DOHH2 (cell line): Measurements from ENCODE around the gene SLC38A9.

Experiments
- H3F3A ChIP-seq: fragments of 200-600 bp; sonication (generic), shearing (Covaris generic); 2 replicates; pipeline ENCODE4 v1.6.0; 2016; ENCODE audit warnings: antibody characterized with exemption, mild to moderate bottlenecking; ENCODE audit not compliant: control insufficient read depth, insufficient read depth
- H3K27ac ChIP-seq: fragments of 200-600 bp; sonication (generic); 2 replicates; pipeline ENCODE4 v1.5.1; 2014; ENCODE audit warnings: low read depth, mild to moderate bottlenecking, low read length, moderate library complexity
- H3K27me3 ChIP-seq: fragments of 200-600 bp; sonication (generic); 2 replicates; pipeline ENCODE4 v1.6.1; 2014; ENCODE audit warnings: mild to moderate bottlenecking, low read length, mixed read lengths; ENCODE audit not compliant: control insufficient read depth
- H3K36me3 ChIP-seq: fragments of 200-600 bp; sonication (generic); 2 replicates; pipeline ENCODE4 v1.6.1; 2014; ENCODE audit warnings: mild to moderate bottlenecking, low read length, moderate library complexity, mixed read lengths; ENCODE audit not compliant: control insufficient read depth
- H3K4me1 ChIP-seq: fragments of 200-600 bp; sonication (generic); 2 replicates; pipeline ENCODE4 v1.6.1; 2014; ENCODE audit warnings: mild to moderate bottlenecking, low read length, mixed read lengths; ENCODE audit not compliant: control insufficient read depth
- H3K4me2 ChIP-seq: fragments of 200-600 bp; sonication (generic); 2 replicates; pipeline ENCODE4 v1.6.0; 2014; ENCODE audit warnings: mild to moderate bottlenecking, low read length, moderate library complexity
- H3K4me3 ChIP-seq: fragments of 200-600 bp; sonication (generic); 2 replicates; pipeline ENCODE4 v1.5.1; 2014; ENCODE audit warnings: mild to moderate bottlenecking, low read length, mixed read lengths
- H3K79me2 ChIP-seq: fragments of 200-600 bp; sonication (generic); 2 replicates; pipeline ENCODE4 v1.6.1; 2014; ENCODE audit warnings: mild to moderate bottlenecking, low read length, mixed read lengths; ENCODE audit not compliant: control insufficient read depth
- H3K9me2 ChIP-seq: fragments of 200-600 bp; sonication (generic); replicated peaks from 2 replicates; pipeline ENCODE4 v1.6.1; 2014; ENCODE audit warnings: mild to moderate bottlenecking, low read length, mixed read lengths; ENCODE audit not compliant: control insufficient read depth
- H3K9me3 ChIP-seq: fragments of 200-600 bp; sonication (generic); 2 replicates; pipeline ENCODE4 v1.6.1; 2014; ENCODE audit warnings: antibody characterized with exemption, low read length, mixed read lengths; ENCODE audit not compliant: control insufficient read depth, insufficient read depth
- H4K20me1 ChIP-seq: fragments of 200-600 bp; sonication (generic); 2 replicates; pipeline ENCODE4 v1.6.0; 2014; ENCODE audit warnings: low read depth, mild to moderate bottlenecking, antibody characterized with exemption, low read length, moderate library complexity; ENCODE audit not compliant: control insufficient read depth, insufficient read depth
- EZH2phosphoT487 ChIP-seq: fragments of 200-600 bp; sonication (generic); IDR thresholded peaks from 2 replicates; pipeline ENCODE4 v1.6.1; 2017; ENCODE audit warnings: borderline replicate concordance, mild to moderate bottlenecking, antibody characterized with exemption, low read length, moderate library complexity, mixed read lengths
- TF ChIP-seq, protein P1 (sequence below): fragments of 200-600 bp; sonication (generic); IDR thresholded peaks from one replicate; pipeline ENCODE4 v1.5.1; 2014; ENCODE audit warnings: antibody characterized with exemption, mild to moderate bottlenecking, low read depth, low read length; ENCODE audit not compliant: poor library complexity, severe bottlenecking

Gene SLC38A9

DNA sequence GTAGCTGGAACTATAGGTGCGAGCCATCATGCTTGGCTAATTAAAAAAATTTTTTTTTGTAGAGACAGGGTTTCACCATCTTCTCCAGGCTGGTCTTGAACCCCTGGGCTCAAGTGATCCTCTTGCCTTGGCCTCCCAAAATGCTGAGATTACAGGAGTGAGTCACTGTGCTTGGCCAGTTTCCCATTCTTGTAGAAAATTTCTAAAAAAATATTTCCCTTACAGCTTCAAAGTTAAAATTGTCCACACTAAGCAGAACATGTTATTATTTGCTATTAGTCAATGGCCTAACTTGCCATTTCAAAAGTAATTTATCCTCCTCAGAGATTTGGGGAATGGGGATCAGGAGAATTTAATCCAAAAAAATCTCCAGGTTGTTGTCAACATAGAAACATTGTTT is 40.1 kb downstream of the SLC38A9 start:
- TF ChIP-seq, protein P1, sequence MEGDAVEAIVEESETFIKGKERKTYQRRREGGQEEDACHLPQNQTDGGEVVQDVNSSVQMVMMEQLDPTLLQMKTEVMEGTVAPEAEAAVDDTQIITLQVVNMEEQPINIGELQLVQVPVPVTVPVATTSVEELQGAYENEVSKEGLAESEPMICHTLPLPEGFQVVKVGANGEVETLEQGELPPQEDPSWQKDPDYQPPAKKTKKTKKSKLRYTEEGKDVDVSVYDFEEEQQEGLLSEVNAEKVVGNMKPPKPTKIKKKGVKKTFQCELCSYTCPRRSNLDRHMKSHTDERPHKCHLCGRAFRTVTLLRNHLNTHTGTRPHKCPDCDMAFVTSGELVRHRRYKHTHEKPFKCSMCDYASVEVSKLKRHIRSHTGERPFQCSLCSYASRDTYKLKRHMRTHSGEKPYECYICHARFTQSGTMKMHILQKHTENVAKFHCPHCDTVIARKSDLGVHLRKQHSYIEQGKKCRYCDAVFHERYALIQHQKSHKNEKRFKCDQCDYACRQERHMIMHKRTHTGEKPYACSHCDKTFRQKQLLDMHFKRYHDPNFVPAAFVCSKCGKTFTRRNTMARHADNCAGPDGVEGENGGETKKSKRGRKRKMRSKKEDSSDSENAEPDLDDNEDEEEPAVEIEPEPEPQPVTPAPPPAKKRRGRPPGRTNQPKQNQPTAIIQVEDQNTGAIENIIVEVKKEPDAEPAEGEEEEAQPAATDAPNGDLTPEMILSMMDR: no peak
- TF ChIP-seq EZH2phosphoT487: no peak
- no peaks in the 10 kb centered on the region for H3F3A ChIP-seq
- no peaks in the 10 kb centered on the region for H4K20me1 ChIP-seq

DNA sequence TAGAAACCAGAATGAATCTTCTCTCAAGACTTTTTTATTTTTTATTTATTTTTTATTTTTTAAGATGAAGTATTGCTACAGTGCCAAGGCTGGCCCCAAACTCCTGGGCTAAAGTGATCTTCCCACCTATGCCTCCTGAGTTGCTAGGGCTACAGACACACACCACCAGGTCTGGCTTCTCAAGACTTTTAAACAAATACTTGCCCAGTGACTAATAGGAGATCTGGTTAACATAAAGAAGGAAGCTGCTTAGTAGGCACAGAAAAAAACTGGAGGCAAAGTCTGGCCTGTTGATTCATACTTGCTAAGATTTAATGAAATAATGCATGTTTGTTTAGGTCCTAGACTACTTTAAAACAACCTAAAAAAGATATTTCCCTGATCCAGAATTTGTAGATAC is 43.8 kb downstream of the SLC38A9 start:
- Histone ChIP-seq H4K20me1 (no peaks in the 10 kb centered on the region), H3K9me3 (no peaks in the 10 kb centered on the region), H3K4me1 (peaks cover 6% of the 10 kb centered on the region), H3K36me3 (peaks cover 8% of the 10 kb centered on the region), H3K79me2 (no peaks in the 10 kb centered on the region), H3K4me3 (no peak overlapping the region), H3K27me3 (no peaks in the 10 kb centered on the region), H3K9me2 (no peaks in the 10 kb centered on the region), H3F3A (no peaks in the 10 kb centered on the region), H3K4me2 (no peak overlapping the region), H3K27ac (no peak overlapping the region)
- TF ChIP-seq, protein P1: no peak
- no peak for TF ChIP-seq EZH2phosphoT487

More for the DNA sequence above, 40.1 kb downstream of the SLC38A9 start:
- Histone ChIP-seq H3K4me2 (no peak overlapping the region), H3K4me3 (no peak overlapping the region), H3K9me2 (no peaks in the 10 kb centered on the region), H3K4me1 (peaks cover 3% of the 10 kb centered on the region; the same call in 1 of the 2 replicates), H3K79me2 (no peaks in the 10 kb centered on the region), H3K27ac (no peak overlapping the region), H3K36me3 (peaks cover 8% of the 10 kb centered on the region), H3K9me3 (no peaks in the 10 kb centered on the region), H3K27me3 (no peaks in the 10 kb centered on the region)

DNA sequence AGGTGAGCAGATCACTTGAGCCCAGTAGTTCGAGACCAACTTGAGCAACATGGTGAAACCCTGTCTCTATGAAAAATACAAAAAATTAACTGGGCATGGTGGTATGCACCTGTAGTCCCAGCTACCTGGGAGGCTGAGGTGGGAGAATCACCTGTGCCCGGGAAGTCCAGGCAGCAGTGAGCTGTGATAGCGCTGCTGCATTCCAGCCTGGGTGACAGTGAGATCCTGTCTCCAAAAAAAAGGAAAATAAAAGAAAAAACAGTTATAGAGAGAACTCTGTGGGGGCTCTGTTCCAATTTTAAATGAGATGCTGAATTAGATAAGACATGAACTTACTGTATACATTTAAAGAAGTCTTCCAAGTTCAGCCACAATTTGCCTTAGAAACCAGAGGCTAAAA is 44.2 kb downstream of the SLC38A9 start:
- H3K36me3 ChIP-seq: peaks cover 8% of the 10 kb centered on the region
- no peaks in the 10 kb centered on the region for H3K27me3 ChIP-seq
- H3K4me3 ChIP-seq: no peak overlapping the region
- H3K4me1 ChIP-seq: peaks cover 6% of the 10 kb centered on the region
- H3F3A ChIP-seq: no peaks in the 10 kb centered on the region
- no peaks in the 10 kb centered on the region for H3K79me2 ChIP-seq
- H4K20me1 ChIP-seq: no peaks in the 10 kb centered on the region
- no peaks in the 10 kb centered on the region for H3K9me3 ChIP-seq
- TF ChIP-seq, protein P1: no peak
- no peak for TF ChIP-seq EZH2phosphoT487
- no peaks in the 10 kb centered on the region for H3K9me2 ChIP-seq
- no peak overlapping the region for H3K4me2 ChIP-seq
- H3K27ac ChIP-seq: no peak overlapping the region
